ENCODE data around the gene ERCC1. TPM values are rescaled to one million over a fixed set of nuclear protein-coding genes. Genes with fewer than 3 reads are reported as not detected.

ERCC1 gene
- total and polyA plus RNA-seq, 2 of the 13 experiments (the other 11 are each of a cell fraction or from before 2014, with no cell fraction given): 40.0 to 66.4 TPM

GRCh38 chr19:45424191-45425058, 708 bp upstream of the ERCC1 start (continued):
- TF ChIP-seq ZFYVE20 (CRISPR knock-in tag; IDR thresholded peaks at IDR 0.05; ENCODE audit: borderline replicate concordance, low read depth) (no peak), GPBP1L1 (CRISPR knock-in tag; IDR thresholded peaks at IDR 0.05) (no peak), CENPT (CRISPR knock-in tag; IDR thresholded peaks at IDR 0.05; ENCODE audit: low read depth) (no peak), ZBTB7A (CRISPR knock-in tag; IDR thresholded peaks at IDR 0.05) (no peak), ZNF580 (CRISPR knock-in tag; IDR thresholded peaks at IDR 0.05; ENCODE audit: borderline replicate concordance, low read depth) (no peak), ZKSCAN8 (CRISPR knock-in tag; IDR thresholded peaks at IDR 0.05; ENCODE audit: borderline replicate concordance) (peak; percentile 77; the same call in 1 of the 2 replicates), HOXA5 (CRISPR knock-in tag; IDR thresholded peaks at IDR 0.05) (no peak; the same call in 1 of the 2 replicates), SUZ12 (IDR thresholded peaks at IDR 0.05; ENCODE audit: low read depth, low read length) (no peak), HNRNPL (IDR thresholded peaks at IDR 0.05; ENCODE audit: low read depth, low read length) (no peak), PHF21A (CRISPR knock-in tag; IDR thresholded peaks at IDR 0.05) (no peak; the same call in 1 of the 2 replicates), SMC3 (IDR thresholded peaks at IDR 0.05; ENCODE audit: low read length) (no peak), ZNF616 (CRISPR knock-in tag; IDR thresholded peaks at IDR 0.05; ENCODE audit: low read depth) (no peak), ZNF552 (CRISPR knock-in tag; IDR thresholded peaks at IDR 0.05; ENCODE audit: borderline replicate concordance) (no peak), POGZ (CRISPR knock-in tag; IDR thresholded peaks at IDR 0.05) (no peak), STAG1 (CRISPR knock-in tag; IDR thresholded peaks at IDR 0.05) (no peak)
- TF ChIP-seq, protein P1, sequence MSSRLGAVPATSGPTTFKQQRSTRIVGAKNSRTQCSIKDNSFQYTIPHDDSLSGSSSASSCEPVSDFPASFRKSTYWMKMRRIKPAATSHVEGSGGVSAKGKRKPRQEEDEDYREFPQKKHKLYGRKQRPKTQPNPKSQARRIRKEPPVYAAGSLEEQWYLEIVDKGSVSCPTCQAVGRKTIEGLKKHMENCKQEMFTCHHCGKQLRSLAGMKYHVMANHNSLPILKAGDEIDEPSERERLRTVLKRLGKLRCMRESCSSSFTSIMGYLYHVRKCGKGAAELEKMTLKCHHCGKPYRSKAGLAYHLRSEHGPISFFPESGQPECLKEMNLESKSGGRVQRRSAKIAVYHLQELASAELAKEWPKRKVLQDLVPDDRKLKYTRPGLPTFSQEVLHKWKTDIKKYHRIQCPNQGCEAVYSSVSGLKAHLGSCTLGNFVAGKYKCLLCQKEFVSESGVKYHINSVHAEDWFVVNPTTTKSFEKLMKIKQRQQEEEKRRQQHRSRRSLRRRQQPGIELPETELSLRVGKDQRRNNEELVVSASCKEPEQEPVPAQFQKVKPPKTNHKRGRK (CRISPR knock-in tag; IDR thresholded peaks at IDR 0.05): no peak
- TF ChIP-seq, protein P2, sequence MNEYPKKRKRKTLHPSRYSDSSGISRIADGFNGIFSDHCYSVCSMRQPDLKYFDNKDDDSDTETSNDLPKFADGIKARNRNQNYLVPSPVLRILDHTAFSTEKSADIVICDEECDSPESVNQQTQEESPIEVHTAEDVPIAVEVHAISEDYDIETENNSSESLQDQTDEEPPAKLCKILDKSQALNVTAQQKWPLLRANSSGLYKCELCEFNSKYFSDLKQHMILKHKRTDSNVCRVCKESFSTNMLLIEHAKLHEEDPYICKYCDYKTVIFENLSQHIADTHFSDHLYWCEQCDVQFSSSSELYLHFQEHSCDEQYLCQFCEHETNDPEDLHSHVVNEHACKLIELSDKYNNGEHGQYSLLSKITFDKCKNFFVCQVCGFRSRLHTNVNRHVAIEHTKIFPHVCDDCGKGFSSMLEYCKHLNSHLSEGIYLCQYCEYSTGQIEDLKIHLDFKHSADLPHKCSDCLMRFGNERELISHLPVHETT (CRISPR knock-in tag; conservative IDR thresholded peaks at IDR 0.05): no peak
- TF ChIP-seq, protein P3, sequence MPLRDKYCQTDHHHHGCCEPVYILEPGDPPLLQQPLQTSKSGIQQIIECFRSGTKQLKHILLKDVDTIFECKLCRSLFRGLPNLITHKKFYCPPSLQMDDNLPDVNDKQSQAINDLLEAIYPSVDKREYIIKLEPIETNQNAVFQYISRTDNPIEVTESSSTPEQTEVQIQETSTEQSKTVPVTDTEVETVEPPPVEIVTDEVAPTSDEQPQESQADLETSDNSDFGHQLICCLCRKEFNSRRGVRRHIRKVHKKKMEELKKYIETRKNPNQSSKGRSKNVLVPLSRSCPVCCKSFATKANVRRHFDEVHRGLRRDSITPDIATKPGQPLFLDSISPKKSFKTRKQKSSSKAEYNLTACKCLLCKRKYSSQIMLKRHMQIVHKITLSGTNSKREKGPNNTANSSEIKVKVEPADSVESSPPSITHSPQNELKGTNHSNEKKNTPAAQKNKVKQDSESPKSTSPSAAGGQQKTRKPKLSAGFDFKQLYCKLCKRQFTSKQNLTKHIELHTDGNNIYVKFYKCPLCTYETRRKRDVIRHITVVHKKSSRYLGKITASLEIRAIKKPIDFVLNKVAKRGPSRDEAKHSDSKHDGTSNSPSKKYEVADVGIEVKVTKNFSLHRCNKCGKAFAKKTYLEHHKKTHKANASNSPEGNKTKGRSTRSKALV (CRISPR knock-in tag; IDR thresholded peaks at IDR 0.05): no peak
- TF ChIP-seq, protein P4, sequence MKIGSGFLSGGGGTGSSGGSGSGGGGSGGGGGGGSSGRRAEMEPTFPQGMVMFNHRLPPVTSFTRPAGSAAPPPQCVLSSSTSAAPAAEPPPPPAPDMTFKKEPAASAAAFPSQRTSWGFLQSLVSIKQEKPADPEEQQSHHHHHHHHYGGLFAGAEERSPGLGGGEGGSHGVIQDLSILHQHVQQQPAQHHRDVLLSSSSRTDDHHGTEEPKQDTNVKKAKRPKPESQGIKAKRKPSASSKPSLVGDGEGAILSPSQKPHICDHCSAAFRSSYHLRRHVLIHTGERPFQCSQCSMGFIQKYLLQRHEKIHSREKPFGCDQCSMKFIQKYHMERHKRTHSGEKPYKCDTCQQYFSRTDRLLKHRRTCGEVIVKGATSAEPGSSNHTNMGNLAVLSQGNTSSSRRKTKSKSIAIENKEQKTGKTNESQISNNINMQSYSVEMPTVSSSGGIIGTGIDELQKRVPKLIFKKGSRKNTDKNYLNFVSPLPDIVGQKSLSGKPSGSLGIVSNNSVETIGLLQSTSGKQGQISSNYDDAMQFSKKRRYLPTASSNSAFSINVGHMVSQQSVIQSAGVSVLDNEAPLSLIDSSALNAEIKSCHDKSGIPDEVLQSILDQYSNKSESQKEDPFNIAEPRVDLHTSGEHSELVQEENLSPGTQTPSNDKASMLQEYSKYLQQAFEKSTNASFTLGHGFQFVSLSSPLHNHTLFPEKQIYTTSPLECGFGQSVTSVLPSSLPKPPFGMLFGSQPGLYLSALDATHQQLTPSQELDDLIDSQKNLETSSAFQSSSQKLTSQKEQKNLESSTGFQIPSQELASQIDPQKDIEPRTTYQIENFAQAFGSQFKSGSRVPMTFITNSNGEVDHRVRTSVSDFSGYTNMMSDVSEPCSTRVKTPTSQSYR (CRISPR knock-in tag; IDR thresholded peaks at IDR 0.05; ENCODE audit: borderline replicate concordance): peak; percentile 36; the same call in 1 of the 2 replicates
